Measurements from ENCODE around the gene CYB5R3.
"Not testable (repeated sequence)": the region's sequence is repeated elsewhere in the genome, so short reads cannot be mapped to it uniquely, and the experiment has no call there.

The CYB5R3 gene

DNA sequence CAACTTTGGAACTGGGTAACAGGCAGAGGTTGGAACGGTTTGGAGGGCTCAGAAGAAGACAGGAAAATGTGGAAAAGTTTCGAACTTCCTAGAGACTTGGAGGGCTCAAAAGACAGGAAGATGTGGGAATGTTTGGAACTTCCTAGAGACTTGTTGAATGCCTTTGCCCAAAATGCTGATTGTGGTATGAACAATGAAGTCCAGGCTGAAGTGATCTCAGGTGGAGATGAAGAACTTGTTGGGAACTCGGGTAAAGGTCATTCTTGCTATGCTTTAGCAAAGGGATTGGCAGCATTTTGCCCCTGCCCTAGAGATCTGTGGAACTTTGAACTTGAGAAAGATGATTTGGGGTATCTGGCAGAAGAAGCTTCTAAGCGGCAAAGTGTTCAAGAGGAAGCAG, 28.7 kb upstream of the CYB5R3 start:
- not testable (repeated sequence) for DNase-seq

DNA sequence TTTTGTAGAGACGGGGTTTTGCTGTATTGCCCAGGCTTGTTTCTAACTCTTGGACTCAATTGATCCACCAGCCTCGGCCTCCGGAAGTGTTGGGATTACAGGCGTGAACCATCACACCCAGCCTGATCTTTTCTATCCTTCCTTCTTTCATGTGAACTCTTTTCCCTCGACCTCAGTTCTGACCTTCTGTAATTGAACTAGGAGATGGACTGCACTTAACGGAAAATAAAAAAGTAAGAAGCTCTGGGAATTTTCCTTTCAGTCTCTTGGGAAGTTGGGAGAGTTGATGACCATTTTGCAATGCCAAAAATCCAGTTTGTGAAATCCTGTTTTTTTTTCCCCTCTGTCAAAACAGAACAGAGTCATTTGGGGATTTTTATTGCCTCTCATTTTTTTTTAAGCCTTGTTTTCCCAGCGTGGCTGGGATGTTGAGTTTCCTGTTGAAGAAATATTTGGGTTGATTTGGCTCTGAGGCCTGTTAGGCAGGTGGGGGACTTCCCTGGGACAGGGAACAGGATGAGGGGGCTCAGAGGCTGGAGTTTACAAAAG, 26.9 kb upstream of the CYB5R3 start:
- no peak for DNase-seq

DNA sequence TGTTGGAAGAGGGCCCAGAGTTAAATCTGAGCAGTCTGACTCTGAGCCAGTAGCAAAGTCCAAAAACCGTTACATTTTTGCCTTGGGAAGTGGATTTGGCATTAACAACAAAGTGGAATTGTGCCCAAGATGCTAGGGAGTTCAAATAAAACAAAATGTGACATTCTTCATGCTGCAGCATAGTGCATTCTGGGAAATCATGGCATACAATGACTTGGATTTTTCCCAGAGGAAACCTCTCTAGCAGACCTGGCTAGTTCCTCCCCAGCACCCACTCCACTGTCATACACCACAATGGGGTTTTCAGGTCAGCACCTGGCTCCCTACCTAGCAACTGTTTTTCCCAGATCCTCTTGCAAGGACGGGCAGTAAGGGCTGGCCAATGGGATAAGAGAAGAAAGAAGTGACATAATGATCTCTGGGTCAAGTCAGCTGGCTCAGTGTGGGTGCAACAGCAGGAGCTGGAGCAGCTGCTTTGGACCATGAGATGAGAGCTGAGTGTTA, 24.8 kb upstream of the CYB5R3 start:
- DNase-seq, result no peak

DNA sequence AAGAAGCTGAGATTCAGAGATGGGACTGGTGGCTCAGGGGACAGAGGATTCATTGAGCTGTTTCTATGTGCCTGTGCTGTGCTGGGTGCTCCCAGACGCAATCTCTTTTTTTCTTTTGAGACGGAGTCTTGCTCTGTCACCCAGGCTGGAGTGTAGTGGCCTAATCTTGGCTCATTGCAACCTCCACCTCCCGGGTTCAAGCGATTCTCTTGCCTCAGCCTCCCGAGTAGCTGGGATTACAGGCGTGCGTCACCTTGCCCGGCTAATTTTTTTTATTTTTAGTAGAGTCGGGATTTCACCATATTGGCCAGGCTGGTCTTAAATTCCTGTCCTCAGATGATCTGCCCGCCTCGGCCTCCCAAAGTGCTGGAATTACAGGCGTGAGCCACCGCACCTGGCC, 23.9 kb upstream of the CYB5R3 start:
- not testable (repeated sequence) for DNase-seq

DNA sequence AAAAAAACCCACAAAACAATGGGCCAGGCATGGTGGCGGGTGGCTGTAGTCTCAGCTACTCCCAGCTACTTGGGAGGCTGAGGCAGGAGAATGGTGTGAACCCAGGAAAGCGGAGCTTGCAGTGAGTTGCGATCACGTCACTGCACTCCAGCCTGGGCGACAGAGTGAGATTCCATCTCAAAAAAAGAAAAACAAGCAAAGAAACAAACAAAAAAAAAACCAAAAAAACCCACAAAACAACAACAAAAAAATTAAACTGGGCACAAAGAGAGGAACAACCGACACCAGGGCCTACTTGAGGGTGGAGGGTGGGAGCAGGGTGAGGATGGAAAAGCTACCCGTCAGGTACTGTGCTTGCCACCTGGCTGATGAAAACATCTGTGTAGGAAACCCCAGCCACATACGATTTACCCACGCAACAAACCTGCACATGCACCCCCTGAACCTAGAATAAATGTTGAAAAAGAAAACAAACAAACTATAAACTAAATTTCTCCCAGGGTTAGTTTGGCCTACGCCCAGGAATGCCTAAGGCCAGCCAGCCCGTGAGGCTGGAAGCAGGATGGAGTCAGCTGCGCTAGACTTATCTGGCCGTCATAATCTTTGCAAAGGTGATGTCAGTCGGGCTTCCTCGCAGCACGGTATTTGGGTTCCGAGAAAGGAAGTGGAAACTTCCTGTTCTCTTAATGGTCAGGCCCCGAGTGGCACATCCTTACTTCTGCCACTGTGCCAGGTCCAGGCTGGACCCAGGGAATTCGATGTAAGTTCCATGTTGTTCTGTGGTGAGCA, 21.9 kb upstream of the CYB5R3 start:
- DNase-seq, result no peak

DNA sequence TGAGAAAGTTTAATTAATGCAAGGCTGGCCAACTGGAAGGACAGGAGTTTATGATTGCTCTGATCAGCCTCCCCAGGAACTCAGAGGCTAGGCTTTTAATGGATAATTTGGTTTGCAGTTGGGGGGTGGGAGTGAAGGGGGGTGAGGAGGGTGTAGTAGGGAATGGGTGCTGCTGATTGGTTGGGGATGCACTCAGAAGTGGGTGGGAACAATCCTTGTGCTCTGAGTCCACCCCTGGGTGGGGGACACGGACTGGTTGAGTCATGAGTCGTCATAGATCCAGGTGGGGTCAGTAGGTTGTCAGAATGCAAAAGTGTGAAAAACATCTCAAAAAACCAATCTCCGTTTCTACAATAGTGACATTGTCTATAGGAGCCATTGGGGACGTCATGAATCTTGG, 20.9 kb upstream of the CYB5R3 start:
- no peak for DNase-seq

DNA sequence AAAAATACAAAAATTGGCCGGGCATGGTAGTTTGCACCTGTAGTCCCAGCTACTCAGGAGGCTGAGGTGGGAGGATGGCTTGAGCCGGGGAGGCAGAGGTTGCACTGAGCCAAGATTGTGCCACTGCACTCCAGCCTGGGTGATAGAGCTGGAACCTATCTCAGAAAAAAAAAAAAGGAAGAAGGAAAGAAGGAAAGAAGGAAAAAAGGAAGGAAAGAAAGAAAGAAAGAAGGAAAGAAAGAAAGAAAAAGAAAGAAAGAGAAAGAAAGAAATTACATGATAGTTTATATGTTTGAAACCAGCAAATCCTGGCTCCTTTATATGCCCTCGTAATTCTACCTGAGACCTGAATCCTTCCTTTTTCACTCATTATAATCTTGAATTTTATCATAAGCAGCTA, 17.2 kb upstream of the CYB5R3 start:
- not testable (repeated sequence) for DNase-seq

DNA sequence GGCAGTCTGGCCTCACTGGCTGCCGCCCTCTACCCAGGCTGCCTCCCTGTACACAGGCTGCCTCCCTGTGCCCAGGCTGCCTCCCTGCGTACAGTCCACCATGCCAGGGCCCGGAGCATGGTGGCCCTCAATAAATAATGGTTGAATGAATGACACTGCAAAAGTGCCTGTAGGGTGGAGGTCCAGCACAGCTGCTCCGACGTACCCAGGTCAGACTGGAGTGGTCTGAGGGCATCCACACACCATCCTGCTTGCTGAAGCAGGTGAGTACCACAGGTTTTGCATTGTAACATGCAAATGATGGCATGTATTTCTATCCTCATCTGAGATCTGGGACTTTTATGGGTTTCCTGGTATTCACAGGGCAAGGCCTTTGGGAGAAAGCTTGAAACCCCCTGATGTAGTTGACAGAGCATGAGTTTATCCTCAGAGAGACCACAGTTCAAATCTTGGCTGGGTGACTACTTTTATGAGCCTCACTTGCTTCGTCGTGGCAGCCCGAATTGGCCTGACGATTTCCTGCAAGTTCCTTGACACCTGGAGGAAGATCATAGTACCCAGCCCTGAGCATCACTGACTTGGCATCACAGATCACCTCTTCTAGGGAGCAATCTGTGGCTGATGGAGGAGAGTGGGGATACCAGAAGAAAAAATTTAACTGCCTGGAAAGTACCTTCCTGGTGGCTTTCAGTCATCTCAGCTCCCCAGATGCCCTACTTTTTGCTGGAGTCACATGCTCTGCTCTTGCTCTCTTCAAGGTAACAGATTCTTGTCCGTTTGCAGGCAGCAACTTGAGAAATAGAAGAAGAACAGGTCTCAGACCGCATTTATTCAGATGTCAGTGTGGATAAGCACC, 16.0 kb upstream of the CYB5R3 start:
- no peak for DNase-seq

DNA sequence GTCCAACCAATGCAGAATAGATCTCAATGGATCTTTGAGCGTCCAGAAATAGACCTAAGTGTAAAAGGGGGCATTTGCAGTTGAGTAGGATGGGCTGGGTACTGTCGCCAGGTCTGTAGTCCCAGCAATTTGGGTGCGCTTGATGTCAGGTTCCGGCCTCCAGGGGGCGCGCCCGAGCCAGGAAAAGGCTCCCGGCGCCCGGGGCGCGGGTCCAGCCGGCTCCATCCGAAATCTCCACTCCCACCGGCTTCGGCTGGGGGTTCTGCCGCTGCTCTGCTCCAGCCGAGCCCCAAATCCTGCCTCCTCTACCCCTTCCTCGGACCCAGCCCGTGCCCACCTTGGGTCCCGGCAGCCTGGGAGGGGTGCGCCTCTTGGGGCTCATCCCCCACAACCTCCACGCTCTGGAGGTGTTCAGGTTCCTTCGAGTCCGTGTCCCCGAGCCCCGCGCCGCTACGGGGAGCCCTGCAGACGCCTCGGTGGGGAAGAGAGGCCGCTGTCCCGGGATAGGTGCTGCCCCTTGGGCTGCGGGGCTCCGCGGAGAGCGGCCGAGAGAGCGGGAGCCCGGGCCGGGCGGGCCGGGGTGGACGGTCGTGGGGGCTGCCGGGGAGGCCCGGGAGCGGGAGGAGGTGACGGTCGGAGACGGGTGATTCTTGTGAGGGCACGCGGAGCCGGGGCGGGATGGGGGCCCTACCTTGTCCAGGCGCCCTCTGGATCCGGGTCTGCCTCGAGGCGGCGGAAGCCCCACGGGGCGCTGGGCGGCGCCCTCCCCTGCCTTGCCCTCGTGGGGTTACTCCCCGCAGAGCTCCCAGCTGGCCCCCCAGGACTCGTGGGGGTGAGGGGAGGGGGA, 13.0 kb upstream of the CYB5R3 start:
- peak; percentile 46 for DNase-seq

DNA sequence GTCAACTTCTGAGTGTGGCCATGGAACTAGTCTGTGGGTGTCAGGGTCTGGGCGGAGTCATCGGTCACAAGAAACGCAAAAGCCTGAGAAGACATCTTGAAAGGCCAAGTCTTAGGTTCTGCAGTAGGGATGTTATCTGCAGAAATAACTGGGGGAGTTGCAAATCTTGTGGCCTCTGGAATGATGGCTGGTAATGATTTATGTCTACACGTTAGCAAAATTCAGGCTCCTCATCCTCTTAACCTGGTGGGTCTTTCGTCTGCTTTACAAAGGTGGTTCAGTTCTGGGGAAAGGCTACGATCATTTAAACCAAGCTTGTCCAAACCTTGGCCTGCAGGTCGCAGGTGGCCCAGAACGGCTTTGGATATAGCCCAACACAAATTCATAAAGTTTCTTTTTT, 7.4 kb upstream of the CYB5R3 start:
- DNase-seq, result no peak

DNA sequence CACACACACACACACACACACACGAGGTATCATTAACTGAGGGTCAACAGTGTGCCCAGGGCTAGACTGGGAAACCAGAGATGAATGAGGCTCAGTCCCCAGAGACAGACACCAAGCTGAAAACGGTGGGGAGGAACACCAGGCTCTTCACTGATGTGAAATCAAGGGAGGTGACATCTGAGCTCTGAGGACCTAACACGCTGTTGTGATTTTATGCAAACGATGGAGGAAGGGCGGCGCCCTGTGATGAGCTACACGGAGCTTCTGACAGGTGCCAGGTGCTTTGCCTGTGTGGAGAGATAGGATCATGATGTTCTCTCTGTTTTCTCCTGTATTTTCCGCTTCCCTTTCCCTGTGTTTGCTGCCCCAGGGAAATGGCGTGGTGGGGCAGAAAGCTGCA, 6.5 kb upstream of the CYB5R3 start:
- no peak for DNase-seq

DNA sequence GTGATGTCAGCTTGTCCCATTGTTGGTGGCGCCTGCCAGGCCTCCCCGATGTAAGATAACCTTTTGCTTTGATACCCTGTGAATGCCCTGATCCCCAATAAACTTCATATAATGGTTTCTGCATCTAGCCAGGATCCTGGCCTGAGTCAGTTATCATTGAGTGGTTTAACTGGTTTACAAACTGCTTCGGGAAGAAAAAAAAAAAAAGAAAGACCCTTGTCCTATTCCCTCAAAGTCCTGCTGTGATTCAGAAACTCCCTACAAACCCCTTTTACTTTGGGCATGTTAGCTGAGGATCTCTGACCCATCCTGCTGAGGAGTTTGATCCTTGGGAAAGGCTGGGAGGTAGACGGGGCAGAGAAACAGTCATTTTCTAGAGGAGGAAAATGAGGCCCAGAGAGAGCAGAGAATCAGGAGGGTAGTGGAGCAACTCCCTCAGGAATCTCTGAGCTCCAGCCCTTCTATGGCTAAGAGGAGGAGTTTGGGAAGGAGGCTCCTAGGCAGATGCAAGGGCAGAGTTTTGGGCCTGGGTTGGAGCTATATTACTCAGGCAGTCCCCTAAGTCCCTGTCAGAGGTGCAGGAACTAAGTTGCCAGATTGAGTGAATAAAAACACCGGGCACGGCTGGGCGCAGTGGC, 5.4 kb upstream of the CYB5R3 start:
- no peak for DNase-seq

DNA sequence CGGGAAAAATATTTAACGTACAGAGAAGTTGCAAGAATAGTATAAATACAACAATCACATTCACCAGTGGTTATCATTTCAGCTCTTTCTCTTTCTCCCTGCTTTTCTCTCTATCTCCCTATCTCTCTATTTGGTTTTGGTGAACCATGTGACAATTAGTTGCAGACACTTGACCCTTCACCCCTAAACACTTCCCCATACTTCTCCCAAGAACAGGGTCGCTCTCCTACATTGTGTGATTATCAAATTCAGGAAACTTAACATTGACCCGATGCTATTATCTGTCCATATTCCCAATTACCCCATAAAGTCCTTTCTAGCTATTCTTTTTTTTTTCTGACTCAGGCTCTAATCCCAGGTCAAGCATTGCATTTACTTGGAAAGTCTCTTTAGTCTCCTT, 4.8 kb upstream of the CYB5R3 start:
- no peak for DNase-seq

DNA sequence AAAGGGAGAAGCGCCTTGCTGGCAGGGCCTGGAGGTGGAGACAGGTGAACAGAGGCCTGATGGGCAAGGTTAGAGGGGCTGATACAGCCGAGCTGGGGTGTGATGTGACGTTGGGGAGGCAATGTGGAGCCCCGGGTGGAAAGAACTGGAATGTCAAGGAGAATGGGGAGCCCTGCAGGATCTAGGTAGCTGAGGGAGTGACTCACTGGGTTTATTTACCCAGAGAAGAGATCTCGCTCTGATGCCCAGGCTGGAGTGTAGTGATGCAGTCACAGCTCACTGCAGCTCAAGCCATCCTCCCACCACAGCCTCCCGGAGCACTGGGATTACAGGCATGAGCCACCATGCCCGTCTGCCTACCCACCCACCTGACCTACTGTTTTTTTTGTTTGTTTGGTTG, 1.9 kb upstream of the CYB5R3 start:
- no peak for DNase-seq

DNA sequence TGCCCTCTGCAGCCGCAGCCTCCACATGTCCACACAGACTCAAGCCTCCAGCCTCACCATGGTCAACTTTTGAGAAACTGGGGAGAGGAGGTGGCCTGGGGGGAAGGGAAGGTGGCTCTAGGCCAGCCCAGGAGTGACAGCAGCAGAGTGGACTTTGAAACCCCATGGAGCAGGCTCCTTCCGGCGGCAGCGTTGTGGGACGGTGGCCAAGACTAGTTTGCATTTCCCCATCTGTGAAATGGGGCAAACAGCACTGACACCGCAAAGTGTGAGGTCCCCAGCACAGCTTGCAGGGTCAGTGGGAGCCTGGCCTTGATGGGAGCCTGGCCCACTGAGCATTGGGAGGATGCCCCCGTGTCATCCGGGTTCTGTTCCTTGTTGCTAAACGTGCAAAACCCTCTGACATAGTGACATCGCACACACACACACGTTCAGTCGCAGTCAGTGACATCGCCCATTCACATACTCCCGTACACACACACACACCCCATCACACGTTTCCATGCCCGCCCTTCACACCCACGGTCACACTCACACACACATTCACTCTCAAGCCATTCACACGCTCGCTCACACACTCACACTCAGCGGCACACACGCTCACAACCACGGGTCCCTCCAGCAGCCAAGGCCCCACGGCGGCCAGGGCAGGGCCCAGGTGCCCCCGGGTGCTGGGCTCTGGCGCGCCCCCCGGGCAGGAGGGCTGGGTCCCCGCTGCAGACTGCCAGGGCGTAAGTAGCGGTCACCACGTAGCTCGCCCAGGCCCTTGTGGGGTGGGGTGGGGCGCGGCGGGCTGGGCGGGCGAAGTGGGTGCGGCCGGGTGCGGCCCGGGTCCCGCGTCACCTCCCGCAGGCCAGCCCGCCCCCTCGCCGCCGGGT, 585 bp downstream of the CYB5R3 start:
- no peak for DNase-seq

DNA sequence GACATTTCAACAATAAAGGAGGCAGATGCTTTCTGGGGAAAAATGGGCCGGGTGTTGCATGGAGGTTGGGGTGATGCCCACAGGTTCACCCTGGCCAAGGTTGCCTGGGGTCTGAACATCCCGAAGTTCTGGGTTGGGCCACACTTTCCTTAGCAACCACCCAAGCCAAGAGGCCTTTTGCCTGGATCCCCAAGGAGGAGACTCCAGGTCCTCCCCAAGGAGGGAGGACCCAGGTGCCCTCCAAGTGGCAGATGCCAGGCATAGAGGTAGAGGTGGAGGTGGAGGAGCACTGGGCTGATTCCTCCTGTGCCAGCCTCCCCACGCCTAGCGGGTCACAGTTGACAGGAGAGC, 1.2 kb downstream of the CYB5R3 start:
- DNase-seq, result no peak

DNA sequence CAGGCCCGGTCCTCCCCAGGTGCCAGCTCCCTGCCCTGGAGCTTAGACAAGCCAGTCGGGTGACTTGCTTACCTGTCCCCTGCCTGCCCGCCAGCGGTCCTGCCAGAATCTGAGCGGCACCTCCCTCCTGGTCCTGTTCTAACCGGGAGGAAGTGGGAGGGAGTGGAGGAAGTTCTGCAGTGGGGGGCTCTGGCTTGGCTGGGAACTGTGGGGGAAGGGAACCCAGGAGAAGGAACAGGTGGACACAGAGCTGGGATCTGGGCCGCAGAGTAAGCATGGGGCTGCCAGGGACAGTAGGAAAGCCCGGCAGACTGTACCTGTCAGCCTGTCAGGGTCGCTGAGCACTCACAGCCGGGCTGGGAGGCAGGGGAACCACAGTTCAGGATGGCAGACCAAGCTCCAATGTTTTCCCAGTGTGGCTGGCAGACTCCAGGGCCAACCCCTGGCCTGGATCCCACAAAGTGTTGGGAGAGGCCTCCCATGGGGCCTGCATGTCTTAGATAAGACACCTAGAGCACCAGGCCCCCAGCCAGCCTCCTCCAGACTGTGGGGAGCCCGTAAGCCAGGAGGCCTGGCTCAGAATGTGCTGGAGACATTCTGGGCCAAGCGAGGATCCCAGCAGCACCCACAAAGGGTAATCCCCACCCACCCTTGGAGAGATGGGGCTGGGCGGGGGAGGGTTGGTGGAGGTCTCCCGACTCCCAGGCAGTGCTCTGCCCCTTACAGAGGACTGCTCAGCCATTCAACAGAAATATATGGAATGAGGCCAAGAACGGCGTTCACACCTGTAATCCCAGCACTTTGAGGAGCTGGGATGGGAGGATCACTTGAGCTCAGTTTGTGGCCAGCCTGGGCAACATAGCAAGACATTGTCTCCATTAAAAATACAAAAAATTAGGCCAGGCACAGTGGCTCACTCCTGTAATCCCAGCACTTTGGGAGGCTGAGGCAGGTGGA, 2.3 kb downstream of the CYB5R3 start:
- no peak for DNase-seq

DNA sequence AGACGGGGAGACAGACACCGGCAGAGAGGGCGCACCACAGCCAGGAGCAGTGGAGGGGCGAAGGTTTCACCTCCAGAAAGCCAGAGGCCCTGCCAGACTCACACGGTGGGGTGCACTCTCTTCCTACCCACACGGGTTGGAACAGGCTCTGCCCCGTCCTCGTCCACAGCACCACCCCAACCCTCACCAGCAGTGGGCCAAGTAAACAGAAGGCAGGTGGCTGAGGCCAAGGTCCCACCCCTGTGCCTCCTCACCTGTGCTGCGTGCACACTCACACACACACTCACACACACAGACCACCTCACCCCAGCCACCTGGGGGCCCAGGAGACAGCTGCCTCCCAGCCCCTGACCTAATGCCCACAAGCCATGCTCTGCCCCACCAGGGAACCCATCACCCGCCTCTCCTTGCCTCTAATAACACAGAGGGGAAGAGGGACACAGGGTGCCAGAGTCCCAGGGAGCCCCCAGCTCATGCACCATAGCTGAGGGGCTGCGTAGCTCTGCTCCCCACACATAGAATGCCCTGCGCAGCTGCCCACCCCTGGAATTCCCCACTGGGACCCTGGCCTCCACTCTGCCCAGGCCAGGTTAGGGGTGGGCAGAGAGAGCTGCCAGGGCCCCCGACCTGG, 3.1 kb downstream of the CYB5R3 start:
- DNase-seq, result no peak

DNA sequence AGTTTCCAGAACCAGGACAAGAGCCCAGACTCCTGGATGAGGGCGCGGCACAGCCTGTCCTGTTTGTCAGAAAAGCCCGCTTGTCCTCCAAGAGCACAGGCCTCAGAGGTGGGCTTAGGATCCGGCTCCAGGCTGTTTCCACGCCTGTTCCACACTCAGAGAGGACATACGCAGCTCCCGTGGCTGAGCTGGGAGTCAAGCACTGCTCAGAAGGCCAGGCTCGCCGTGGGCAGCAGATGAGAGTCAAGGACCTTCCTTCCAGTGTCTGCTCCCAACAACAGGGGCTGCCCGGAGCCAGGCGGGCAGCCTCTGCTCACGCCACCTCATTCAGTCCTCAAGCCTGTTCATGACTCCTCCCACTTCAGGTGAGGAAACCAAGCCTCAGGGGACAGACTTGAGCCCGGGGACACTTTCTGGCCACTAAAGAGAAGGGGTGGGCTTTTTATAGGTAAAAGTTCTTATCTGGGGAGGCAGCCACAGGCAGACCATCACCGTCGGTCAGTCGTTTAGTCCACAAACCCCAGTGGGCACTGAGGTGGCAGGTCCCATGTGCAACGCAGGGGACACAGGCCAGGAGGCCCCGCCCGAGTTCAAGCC, 3.8 kb downstream of the CYB5R3 start:
- DNase-seq, result no peak
